NB4 (cell line): ENCODE measurements around the gene RCOR1.

Experiments used
- DNase-seq: peaks from one replicate; pipeline ENCODE4 v3.0.0; 2010; ENCODE audit warnings: low read depth
- H3K4me3 ChIP-seq: one replicate; pipeline ENCODE4 v1.5.1; 2011; ENCODE audit warnings: mild to moderate bottlenecking, low read depth, low read length, moderate library complexity
- MYC ChIP-seq: IDR thresholded peaks from 2 replicates; pipeline ENCODE4 v1.6.1; 2011; ENCODE audit warnings: low read depth, low read length
- POLR2A ChIP-seq: IDR thresholded peaks from 2 replicates; pipeline ENCODE4 v1.6.1; 2011; ENCODE audit warnings: mild to moderate bottlenecking; ENCODE audit not compliant: insufficient read length; ENCODE audit errors: extremely low read depth
- TF ChIP-seq, protein P1 (sequence below): IDR thresholded peaks from 2 replicates; pipeline ENCODE4 v1.6.1; 2011; ENCODE audit warnings: low read depth, low read length
- TF ChIP-seq, protein P2 (sequence below): IDR thresholded peaks from one replicate; pipeline ENCODE4 v1.5.1; 2012; ENCODE audit warnings: low read depth, low read length

The RCOR1 gene

DNA sequence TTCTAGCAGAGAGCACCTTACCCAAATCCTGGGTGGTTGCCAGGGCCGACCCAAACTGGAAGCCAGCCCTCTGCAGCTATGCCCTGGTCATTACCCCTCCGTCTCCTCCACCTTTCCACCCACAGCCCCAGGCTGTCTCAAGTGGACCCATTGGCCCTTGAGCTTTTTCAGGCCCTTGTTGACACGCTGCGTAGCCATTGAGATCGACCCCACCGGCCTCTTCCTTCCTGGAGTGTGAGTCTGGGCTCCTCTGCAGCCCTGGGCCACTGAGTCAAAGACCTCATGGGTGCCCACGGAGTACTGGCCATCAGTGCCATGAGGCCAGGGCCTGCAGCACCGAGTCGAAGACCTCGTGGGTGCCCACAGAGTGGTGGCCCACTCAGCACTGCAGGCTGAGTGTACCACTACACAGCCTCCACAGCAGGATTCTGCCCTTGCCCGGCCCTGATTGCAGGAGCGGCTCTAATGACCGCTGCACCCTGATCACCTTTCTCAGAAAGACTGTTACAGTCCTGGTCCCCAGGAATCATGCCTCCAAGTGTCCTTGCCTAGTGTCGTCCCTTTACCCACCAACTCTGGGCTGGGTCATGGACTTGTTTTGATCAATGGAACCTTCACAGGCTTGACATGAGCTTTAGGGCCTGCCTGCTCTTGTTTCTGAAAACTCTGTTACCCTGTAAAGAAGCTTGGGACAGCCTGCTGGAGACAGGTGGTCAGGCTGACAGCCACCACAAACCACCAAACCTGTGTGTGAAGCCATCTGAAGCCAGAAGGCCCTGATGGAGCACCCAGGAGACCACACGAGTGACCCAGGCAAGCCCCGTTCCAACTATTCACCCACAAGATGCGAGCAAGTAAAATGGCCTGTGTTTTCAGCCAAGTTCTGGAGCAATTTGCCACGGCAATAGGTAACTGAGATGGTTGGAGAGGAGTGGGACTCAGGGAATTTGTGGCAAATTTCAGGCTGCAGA lies 145.2 kb downstream of the RCOR1 start:
- no peak overlapping the region for H3K4me3 ChIP-seq
- TF ChIP-seq, protein P1, sequence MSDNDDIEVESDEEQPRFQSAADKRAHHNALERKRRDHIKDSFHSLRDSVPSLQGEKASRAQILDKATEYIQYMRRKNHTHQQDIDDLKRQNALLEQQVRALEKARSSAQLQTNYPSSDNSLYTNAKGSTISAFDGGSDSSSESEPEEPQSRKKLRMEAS = no peak
- TF ChIP-seq MYC = no peak
- no peak for TF ChIP-seq POLR2A
- TF ChIP-seq, protein P2, sequence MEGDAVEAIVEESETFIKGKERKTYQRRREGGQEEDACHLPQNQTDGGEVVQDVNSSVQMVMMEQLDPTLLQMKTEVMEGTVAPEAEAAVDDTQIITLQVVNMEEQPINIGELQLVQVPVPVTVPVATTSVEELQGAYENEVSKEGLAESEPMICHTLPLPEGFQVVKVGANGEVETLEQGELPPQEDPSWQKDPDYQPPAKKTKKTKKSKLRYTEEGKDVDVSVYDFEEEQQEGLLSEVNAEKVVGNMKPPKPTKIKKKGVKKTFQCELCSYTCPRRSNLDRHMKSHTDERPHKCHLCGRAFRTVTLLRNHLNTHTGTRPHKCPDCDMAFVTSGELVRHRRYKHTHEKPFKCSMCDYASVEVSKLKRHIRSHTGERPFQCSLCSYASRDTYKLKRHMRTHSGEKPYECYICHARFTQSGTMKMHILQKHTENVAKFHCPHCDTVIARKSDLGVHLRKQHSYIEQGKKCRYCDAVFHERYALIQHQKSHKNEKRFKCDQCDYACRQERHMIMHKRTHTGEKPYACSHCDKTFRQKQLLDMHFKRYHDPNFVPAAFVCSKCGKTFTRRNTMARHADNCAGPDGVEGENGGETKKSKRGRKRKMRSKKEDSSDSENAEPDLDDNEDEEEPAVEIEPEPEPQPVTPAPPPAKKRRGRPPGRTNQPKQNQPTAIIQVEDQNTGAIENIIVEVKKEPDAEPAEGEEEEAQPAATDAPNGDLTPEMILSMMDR = no peak
- no peak for DNase-seq

GRCh38 chr14:102738373-102739189 lies 146.1 kb downstream of the RCOR1 start:
- DNase-seq = no peak
- H3K4me3 ChIP-seq = no peak overlapping the region
- TF ChIP-seq, protein P2 = no peak
- TF ChIP-seq, protein P1 = no peak
- no peak for TF ChIP-seq MYC
- TF ChIP-seq POLR2A = no peak

DNA sequence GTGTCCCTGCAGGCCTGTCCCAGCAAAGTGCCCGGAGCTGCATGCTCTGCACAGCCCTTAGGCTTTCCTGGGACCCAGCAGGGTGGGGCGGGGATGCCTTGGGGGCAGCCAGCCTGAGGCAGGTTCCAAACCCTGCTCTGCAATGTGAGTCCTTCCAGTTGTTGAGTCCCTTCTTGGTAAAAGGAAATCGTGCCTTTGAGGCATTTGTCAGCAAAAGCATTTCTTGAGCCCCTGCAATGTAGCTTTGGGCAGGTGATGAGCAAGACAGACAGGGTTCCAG lies 146.7 kb downstream of the RCOR1 start:
- TF ChIP-seq, protein P1 = no peak
- TF ChIP-seq MYC (no peak), POLR2A (no peak)
- TF ChIP-seq, protein P2 = no peak
- DNase-seq = no peak
- H3K4me3 ChIP-seq = no peak overlapping the region

- TF ChIP-seq, protein P2 = no peak
- TF ChIP-seq POLR2A (no peak), MYC (no peak)
- TF ChIP-seq, protein P1 = no peak
- no peak for DNase-seq
- H3K4me3 ChIP-seq = no peak overlapping the region
Observed at GRCh38 chr14:102746634-102747438, 154.4 kb downstream of the RCOR1 start.

GRCh38 chr14:102748806-102749205 lies 156.4 kb downstream of the RCOR1 start:
- no peak overlapping the region for H3K4me3 ChIP-seq
- TF ChIP-seq POLR2A (no peak), MYC (no peak)
- TF ChIP-seq, protein P2 = no peak
- TF ChIP-seq, protein P1 = no peak
- no peak for DNase-seq
